Raji (cell line): ENCODE measurements around the gene IL1A.

Experiments used
- POLR2A ChIP-seq: IDR thresholded peaks from 2 replicates; pipeline ENCODE4 v1.6.1; 2011; ENCODE audit warnings: low read depth, low read length, control low read depth; ENCODE audit not compliant: insufficient read depth

Gene IL1A

GRCh38 chr2:112730791-112731190 is 53.5 kb downstream of the IL1A start:
- no peak for TF ChIP-seq POLR2A

DNA sequence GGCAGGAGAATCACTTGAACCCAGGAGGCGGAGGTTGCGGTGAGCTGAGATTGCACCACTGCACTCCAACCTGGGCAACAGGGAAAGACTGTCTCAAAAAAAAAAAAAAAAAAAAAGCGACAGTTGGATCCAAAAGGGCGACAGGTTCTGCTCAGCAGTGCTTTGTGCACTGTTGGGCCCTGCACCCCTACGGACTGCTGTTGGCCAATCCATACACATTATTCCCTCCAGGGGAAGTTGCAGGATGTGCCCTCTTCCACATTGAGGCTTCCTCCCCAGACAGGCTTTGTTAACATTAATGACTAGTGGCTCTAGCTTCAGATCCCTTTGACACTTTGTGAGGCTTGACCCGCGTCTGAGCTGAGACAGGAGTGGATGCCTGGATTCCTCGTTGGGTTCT is 54.1 kb downstream of the IL1A start:
- no peak for TF ChIP-seq POLR2A

DNA sequence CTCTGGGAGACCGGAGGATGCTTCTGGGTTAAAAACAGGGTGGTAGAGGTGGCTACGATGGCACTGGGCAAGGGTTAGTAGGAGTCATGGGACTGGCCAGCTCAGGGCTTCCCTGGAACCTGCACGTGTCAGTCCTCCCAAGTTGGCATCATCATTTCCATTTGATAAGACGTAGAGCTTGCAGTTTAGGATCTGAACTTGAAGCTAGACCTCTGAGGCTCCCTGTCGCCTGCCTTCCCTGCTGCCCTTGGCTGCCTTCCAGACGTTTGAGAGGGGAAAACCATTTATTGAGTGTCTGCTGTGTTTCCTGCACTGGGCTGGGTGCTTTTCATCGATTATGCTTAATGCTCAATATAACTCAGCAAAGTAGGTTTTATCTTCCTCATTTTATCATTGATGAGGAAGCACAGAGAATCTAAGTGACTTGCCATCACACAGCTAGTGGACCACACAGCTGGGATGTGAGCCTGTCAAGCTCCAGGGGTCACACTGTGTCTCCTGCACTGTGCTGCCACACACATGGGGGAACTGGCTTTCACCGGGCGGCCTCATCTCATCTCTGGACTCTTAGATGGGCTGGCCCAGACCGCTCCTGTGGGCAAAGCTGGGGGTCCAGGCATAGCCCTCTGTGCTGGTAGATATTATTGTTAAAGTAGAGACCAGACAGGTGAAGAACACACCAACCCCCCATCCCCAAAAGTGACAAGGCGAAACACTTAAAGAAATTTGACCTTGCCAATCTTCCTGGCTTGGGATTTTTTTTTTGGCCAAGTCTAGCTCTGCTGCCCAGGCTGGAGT is 55.7 kb downstream of the IL1A start:
- TF ChIP-seq POLR2A: no peak

GRCh38 chr2:112728029-112728362 is 56.3 kb downstream of the IL1A start:
- no peak for TF ChIP-seq POLR2A

DNA sequence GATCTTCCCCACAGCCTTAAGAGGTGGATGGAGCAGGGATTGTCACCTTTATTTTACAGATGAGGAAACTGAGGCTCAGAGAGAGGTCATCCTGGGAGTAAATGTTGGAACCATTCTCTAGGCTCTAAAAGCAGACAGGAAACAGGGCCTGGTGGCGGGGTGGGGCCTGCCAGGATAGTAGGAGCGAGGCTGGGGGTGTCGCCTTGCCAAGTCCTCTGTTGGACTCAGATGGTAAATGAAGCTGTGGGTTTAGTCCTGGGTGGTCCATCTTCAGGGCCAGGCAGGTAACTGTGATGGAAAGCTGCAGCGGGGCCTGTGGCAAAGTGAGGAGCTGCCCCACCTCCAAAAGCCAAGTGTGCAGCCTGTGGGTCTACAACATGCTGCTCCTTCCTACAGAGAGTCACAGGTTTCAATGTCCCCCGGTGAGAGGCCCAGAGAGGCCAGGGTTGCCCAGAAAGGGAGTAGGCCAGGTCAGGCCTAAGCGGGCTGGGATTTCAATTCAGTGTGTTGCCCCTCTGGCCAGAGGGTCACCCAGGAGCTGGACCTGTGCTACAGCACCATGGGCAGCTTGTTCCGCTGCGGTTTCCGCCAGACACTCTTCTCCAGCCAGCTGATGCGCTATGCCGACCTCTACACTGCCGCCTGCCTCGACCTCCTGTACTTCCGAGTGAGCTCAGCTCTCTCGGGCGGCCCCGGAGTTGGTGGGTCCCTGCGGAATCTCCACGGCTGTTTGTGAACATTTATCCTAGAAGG is 56.8 kb downstream of the IL1A start:
- TF ChIP-seq POLR2A: no peak

DNA sequence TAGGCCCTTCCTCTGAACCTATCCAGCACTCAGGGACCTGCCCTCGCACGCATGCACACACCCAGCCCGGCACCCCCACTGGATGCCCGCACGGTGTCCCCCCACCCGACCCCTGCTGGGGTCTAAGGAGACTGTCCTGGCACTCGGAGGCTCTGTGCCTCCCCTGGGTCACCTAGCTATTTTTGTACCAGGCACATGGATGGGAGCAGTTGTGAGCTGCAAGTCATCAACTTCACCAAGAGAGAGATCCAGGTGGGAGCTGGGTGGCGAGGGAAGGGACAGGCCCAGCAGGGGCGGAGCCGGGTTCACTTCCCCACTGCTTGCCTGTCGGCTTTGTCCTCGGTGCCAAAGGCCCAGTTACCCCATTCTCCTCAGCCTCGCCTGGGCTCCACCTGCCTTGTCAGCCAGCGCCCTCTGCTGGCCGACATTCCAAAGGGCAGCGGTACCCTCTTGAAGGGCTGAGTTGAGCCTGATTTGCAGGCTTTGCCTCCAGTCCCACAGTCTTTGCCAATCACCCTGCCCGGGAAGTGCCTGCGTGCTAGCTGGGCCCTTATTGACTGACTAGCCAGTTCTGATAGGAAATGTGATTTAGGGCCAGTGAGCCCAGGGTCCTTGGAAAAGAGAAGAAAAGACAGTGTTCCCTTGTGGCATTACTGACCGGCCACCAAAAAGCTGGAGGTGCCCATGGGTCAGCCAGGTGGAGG is 57.7 kb downstream of the IL1A start:
- TF ChIP-seq POLR2A: no peak

GRCh38 chr2:112725545-112726457 is 58.5 kb downstream of the IL1A start:
- TF ChIP-seq POLR2A: no peak

GRCh38 chr2:112724591-112725525 is 59.4 kb downstream of the IL1A start:
- no peak for TF ChIP-seq POLR2A

GRCh38 chr2:112723995-112724394 is 60.3 kb downstream of the IL1A start:
- no peak for TF ChIP-seq POLR2A
